ENCODE data around the gene SLCO1A2.

The SLCO1A2 gene

GRCh38 chr12:21336656-21337055 lies 1.9 kb upstream of the SLCO1A2 start:
- DNase-seq (ENCODE audit: extremely low read depth in 1 of 2, low read depth in 1 of 2) = no peak

DNA sequence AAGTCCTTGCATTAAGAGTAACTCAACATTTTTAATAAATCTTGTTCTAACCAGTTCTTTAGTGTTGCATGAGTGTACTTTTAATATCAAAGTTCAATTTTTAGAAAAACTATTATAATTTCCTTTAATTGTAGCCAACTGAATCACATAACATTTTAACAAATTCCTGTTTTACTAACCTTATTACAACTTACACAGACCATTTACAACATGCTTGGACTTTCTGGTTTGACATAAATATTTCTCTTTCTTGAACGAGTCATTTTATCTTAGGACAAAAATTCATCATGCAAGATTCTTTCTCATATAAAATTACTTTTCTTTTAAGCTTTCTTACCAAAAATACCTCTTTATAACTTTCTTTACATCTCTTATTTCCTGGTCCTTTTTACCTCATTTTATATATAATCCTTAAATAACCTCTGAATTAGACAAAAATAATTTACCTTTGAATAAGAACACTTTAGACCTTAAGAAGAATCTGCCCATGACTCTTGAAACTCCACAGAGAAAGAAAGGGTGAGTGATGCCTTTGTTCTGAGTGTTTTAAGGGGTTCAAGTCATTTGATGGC lies 3.9 kb downstream of the SLCO1A2 start:
- no peak for DNase-seq (ENCODE audit: extremely low read depth in 1 of 2, low read depth in 1 of 2)

- DNase-seq (ENCODE audit: extremely low read depth in 1 of 2, low read depth in 1 of 2) = no peak
Measured at GRCh38 chr12:21328578-21328977, 6.1 kb downstream of the SLCO1A2 start.

- DNase-seq (ENCODE audit: extremely low read depth in 1 of 2, low read depth in 1 of 2) = no peak
Measured at GRCh38 chr12:21324551-21324950, 10.2 kb downstream of the SLCO1A2 start.

DNA sequence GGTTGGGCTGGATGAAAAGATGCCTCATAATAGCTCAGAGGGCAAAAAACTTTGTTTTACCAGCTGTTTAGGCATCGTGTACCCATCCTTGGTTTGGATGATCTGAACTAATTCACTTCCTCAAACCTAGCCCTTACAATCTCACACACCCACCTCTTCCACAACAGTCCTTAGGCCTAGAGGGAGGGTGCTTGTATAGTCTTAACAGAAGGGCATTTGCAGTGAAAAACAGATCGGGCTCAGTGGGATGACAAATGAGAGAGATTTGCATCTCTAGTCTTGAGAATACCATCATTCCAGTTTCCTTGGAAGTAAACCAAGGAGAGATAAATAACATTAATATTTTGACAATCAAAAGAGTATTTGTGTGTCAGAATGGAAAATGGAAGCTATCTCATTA lies 11.0 kb downstream of the SLCO1A2 start:
- DNase-seq (ENCODE audit: extremely low read depth in 1 of 2, low read depth in 1 of 2) = no peak

GRCh38 chr12:21308785-21309184 lies 25.9 kb downstream of the SLCO1A2 start:
- no peak for DNase-seq (ENCODE audit: extremely low read depth in 1 of 2, low read depth in 1 of 2)

DNA sequence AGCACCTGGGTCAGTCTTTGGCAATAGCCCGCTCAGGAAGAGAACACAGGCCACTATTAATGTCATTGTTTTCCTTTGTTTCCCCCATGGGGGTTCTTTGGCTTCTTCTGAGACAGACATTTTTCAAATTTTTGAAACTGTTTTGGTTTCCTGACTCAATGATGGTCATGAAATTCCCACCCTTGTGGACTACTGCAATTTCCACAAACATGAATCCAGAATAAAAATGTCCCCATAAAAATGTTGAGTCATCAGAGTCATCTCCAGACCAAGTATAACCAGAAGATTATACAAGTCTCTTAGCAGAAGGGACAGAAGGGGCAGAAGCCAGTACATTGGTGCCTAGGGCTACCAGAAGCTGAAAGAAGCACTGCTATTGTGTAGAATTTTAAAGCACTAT lies 29.1 kb downstream of the SLCO1A2 start:
- no peak for DNase-seq (ENCODE audit: extremely low read depth in 1 of 2, low read depth in 1 of 2)

DNA sequence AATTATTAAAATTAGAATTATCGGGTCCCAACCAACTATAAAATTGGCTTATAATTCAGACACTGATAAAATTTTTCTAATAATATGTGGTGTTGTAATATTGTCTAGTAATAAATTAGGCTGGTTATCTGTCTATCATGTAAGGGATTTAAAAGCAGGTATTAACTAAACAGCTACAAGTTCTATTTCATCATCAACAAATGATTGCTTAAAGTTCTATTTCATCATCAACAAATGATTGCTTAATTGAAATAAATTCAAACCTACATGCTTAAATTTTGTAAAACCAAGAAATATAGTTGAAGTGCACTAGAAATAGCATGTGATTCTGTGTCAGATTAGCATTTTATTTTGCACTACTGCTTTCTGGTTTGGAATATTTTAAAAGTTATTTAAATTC lies 34.1 kb downstream of the SLCO1A2 start:
- DNase-seq (ENCODE audit: extremely low read depth in 1 of 2, low read depth in 1 of 2) = no peak

- no peak for DNase-seq (ENCODE audit: extremely low read depth in 1 of 2, low read depth in 1 of 2)
Measured at GRCh38 chr12:21296751-21297406, 37.8 kb downstream of the SLCO1A2 start.

DNA sequence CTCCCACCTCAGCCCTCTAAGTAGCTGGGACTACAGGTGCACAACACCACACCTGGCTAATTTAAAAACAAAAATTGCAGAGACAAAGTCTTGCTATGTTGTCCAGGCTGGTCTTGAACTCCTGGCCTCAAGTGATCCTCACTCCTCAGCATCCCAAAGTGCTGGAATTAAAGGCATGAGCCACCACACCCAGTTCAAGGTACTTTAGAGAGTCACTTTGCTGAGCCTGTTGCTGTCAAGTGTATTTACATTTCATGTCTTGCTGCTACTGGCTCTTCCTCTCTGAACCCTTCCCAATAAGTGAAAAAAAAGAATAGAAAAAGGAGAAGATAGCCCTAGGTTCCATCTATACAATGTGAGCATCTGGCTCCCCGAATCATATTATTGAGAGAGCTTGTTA lies 38.4 kb downstream of the SLCO1A2 start:
- no peak for DNase-seq (ENCODE audit: extremely low read depth in 1 of 2, low read depth in 1 of 2)

GRCh38 chr12:21294176-21294575 lies 40.5 kb downstream of the SLCO1A2 start:
- no peak for DNase-seq (ENCODE audit: extremely low read depth in 1 of 2, low read depth in 1 of 2)

GRCh38 chr12:21292111-21292510 lies 42.6 kb downstream of the SLCO1A2 start:
- DNase-seq (ENCODE audit: extremely low read depth in 1 of 2, low read depth in 1 of 2) = no peak

DNA sequence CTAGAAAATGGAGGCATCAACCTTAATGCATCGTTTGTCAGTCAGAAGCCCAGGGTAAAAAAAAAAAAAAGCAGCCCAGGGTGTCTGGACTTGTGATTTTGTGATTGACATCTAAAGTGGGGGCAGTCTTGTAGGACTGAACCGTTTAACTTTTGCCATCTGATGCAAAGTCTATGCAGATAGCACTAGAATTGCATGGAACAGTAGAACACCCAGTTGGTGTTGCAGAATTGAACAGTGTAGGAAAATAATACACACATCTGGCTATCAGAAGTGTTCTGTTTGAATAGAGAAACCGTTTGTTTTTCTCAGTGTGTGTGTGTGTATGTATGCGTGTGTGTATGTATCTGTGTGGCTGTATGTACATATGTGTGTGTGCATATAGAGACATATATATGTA lies 45.0 kb downstream of the SLCO1A2 start:
- DNase-seq (ENCODE audit: extremely low read depth in 1 of 2, low read depth in 1 of 2) = no peak

- no peak for DNase-seq (ENCODE audit: extremely low read depth in 1 of 2, low read depth in 1 of 2)
Measured at GRCh38 chr12:21276826-21277225, 57.9 kb downstream of the SLCO1A2 start.

DNA sequence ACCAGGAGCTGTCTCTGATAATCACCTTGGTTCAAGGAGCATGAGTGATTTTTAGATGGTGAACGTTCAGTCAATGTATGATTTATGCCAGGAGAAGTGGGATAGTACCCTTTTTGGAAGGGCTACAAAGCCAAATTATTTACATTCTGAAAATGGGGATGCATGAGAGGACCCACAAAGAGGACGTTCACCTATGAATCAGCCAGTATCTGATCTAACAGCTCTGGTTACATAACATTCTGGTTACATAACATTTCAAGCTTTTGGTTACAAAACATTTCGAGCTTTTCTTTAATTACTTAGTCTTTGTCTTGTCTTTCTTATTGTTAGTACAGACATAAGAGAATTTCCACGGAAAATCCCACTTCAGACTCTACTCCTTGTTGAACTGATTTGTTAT lies 68.8 kb downstream of the SLCO1A2 start:
- DNase-seq (ENCODE audit: extremely low read depth in 1 of 2, low read depth in 1 of 2) = no peak

GRCh38 chr12:21264232-21264631 lies 70.5 kb downstream of the SLCO1A2 start:
- DNase-seq (ENCODE audit: extremely low read depth in 1 of 2, low read depth in 1 of 2) = no peak

GRCh38 chr12:21257172-21257571 lies 77.5 kb downstream of the SLCO1A2 start:
- DNase-seq (ENCODE audit: extremely low read depth in 1 of 2, low read depth in 1 of 2) = no peak

- DNase-seq (ENCODE audit: extremely low read depth in 1 of 2, low read depth in 1 of 2) = no peak
Measured at GRCh38 chr12:21252070-21252469, 82.6 kb downstream of the SLCO1A2 start.

DNA sequence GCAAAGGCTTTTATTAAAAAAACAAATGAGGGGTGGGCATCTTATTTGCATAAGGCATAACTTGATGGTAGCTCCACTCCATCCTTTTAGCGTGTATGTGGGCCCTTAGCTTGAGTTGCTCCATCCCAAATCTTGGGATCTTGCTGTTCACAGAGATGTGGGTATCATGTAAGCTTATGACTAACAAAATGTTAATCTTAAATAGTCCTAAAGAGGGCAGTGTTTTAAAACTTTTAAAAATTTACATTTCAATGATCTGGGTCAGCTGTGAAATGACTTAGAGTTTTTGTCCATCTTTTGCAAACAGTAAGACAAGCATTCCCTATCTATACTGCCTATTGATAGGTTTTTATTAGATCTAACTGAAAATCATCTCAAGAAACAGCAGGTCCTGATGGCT lies 86.0 kb downstream of the SLCO1A2 start:
- no peak for DNase-seq (ENCODE audit: extremely low read depth in 1 of 2, low read depth in 1 of 2)

GRCh38 chr12:21239866-21240265 lies 94.9 kb downstream of the SLCO1A2 start:
- no peak for DNase-seq (ENCODE audit: extremely low read depth in 1 of 2, low read depth in 1 of 2)

- DNase-seq (ENCODE audit: extremely low read depth in 1 of 2, low read depth in 1 of 2) = no peak
Measured at GRCh38 chr12:21234395-21234794, 100.3 kb downstream of the SLCO1A2 start.

GRCh38 chr12:21223930-21224329 lies 110.8 kb downstream of the SLCO1A2 start:
- no peak for DNase-seq (ENCODE audit: extremely low read depth in 1 of 2, low read depth in 1 of 2)

DNA sequence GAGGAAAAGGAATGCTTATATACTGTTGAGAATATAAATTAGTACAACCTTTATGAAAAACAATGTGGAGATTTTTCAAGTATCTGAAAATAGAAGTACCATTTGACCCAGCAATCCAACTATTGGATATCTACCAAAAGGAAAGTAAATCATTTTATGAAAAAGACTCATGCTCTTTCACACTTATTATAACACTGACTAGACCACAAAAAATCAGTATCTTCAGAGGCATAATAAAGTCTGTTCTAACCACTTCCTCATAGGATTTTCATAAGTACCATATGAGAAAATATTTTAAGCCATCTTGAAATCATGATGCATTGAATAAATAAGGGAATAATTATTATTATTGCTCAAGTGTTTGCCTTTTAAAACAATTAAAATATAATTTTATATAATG lies 112.9 kb downstream of the SLCO1A2 start:
- no peak for DNase-seq (ENCODE audit: extremely low read depth in 1 of 2, low read depth in 1 of 2)

Measured in stimulated activated CD8-positive, alpha-beta memory T cell treated with anti-CD3 and anti-CD28 coated beads, Interleukin-7, amount 100 ng/mL, for 48 hours (primary cell).